ENCODE data around the gene MITF.

MITF gene

GRCh38 chr3:69741032-69741767, 1.9 kb downstream of the MITF start:
- peak; percentile 37 for DNase-seq

GRCh38 chr3:69742391-69742790, 3.1 kb downstream of the MITF start:
- no peak overlapping the region for H2BK5ac ChIP-seq (ENCODE audit: low read depth, low read length, poor library complexity, severe bottlenecking)
- H3K4me2 ChIP-seq (ENCODE audit: low read length, poor library complexity, severe bottlenecking), result no peak overlapping the region
- DNase-seq, result no peak
- no peak overlapping the region for H4K8ac ChIP-seq (ENCODE audit: low read length)
- H3K18ac ChIP-seq (ENCODE audit: low read depth in 1 of 2, low read length in 2 of 2), result no peak overlapping the region
- H2AK5ac ChIP-seq (ENCODE audit: low read length, severe bottlenecking), result no peak overlapping the region
- no peak overlapping the region for H2BK15ac ChIP-seq (ENCODE audit: low read depth, poor library complexity, severe bottlenecking)
- no peak overlapping the region for H3K23ac ChIP-seq (ENCODE audit: low read length in 2 of 2)
- H3K79me1 ChIP-seq (replicated peaks; ENCODE audit: low read length, poor library complexity, severe bottlenecking), result peaks cover 42% of the 10 kb centered on the region
- H3K4ac ChIP-seq (ENCODE audit: low read depth in 1 of 2, low read length in 2 of 2), result no peak overlapping the region
- no peaks in the 10 kb centered on the region for H3K27me3 ChIP-seq (ENCODE audit: control insufficient read depth in 1 of 2, insufficient read depth in 1 of 2, low read length in 2 of 2)
- no peak overlapping the region for H3K14ac ChIP-seq (ENCODE audit: low read length in 2 of 2)
- WGBS, result no CpG with 5 or more reads among the region's 2 CpGs
- peak overlapping the region; percentile 28 for H4K91ac ChIP-seq (ENCODE audit: low read length)
- no peaks in the 10 kb centered on the region for H3K36me3 ChIP-seq (ENCODE audit: control insufficient read depth in 1 of 2, insufficient read depth in 2 of 2, low read depth in 1 of 2, low read length in 2 of 2)
- H2BK12ac ChIP-seq (ENCODE audit: low read length in 2 of 2), result peak overlapping the region in 1 of 2 experiments; percentile 49
- H3K9ac ChIP-seq (ENCODE audit: low read length), result no peak overlapping the region
- no peaks in the 10 kb centered on the region for H3K9me3 ChIP-seq (ENCODE audit: control insufficient read depth, low read length)
- no peak overlapping the region for H3K4me3 ChIP-seq (ENCODE audit: insufficient read depth in 1 of 2, low read depth in 1 of 2, low read length in 2 of 2)
- no peak overlapping the region for H3K27ac ChIP-seq (ENCODE audit: low read length, poor library complexity, severe bottlenecking)
- H2AFZ ChIP-seq (ENCODE audit: low read depth, low read length), result no peak overlapping the region
- no peak overlapping the region for H2BK120ac ChIP-seq (ENCODE audit: low read depth, low read length)
- H3K4me1 ChIP-seq (ENCODE audit: control insufficient read depth, insufficient read depth, low read depth, low read length), result peaks cover 10% of the 10 kb centered on the region

More at GRCh38 chr3:69741032-69741767, 1.9 kb downstream of the MITF start:
- Histone ChIP-seq H3K79me1 (replicated peaks; ENCODE audit: low read length, poor library complexity, severe bottlenecking) (peaks cover 35% of the 10 kb centered on the region), H3K27ac (ENCODE audit: low read length, poor library complexity, severe bottlenecking) (no peak overlapping the region), H3K14ac (ENCODE audit: low read length in 2 of 2) (no peak overlapping the region), H3K18ac (ENCODE audit: low read depth in 1 of 2, low read length in 2 of 2) (peak overlapping the region; percentile 66 to 79), H2AK5ac (ENCODE audit: low read length, severe bottlenecking) (peak overlapping the region; percentile 43), H4K91ac (ENCODE audit: low read length) (peak overlapping the region; percentile 54), H3K23ac (ENCODE audit: low read length in 2 of 2) (no peak overlapping the region), H2BK5ac (ENCODE audit: low read depth, low read length, poor library complexity, severe bottlenecking) (no peak overlapping the region), H3K4me1 (ENCODE audit: control insufficient read depth, insufficient read depth, low read depth, low read length) (peaks cover 10% of the 10 kb centered on the region), H3K9ac (ENCODE audit: low read length) (peak overlapping the region; percentile 87), H2BK120ac (ENCODE audit: low read depth, low read length) (no peak overlapping the region), H2BK12ac (ENCODE audit: low read length in 2 of 2) (peak overlapping the region in 1 of 2 experiments; percentile 24), H3K4me2 (ENCODE audit: low read length, poor library complexity, severe bottlenecking) (peak overlapping the region; percentile 88), H3K36me3 (ENCODE audit: control insufficient read depth in 1 of 2, insufficient read depth in 2 of 2, low read depth in 1 of 2, low read length in 2 of 2) (no peaks in the 10 kb centered on the region), H2BK15ac (ENCODE audit: low read depth, poor library complexity, severe bottlenecking) (no peak overlapping the region), H3K4me3 (ENCODE audit: insufficient read depth in 1 of 2, low read depth in 1 of 2, low read length in 2 of 2) (peak overlapping the region in 1 of 2 experiments; percentile 93), H3K9me3 (ENCODE audit: control insufficient read depth, low read length) (no peaks in the 10 kb centered on the region), H3K4ac (ENCODE audit: low read depth in 1 of 2, low read length in 2 of 2) (peak overlapping the region in 1 of 2 experiments; percentile 79), H4K8ac (ENCODE audit: low read length) (peak overlapping the region; percentile 90), H3K27me3 (ENCODE audit: control insufficient read depth in 1 of 2, insufficient read depth in 1 of 2, low read length in 2 of 2) (no peaks in the 10 kb centered on the region), H2AFZ (ENCODE audit: low read depth, low read length) (no peak overlapping the region)
- WGBS, result 72% methylated on average over 13 of the region's 13 CpGs

- no peak overlapping the region for H2BK5ac ChIP-seq (ENCODE audit: low read depth, low read length, poor library complexity, severe bottlenecking)
- no peak overlapping the region for H2AK5ac ChIP-seq (ENCODE audit: low read length, severe bottlenecking)
- H4K91ac ChIP-seq (ENCODE audit: low read length), result no peak overlapping the region
- H3K27ac ChIP-seq (ENCODE audit: low read length, poor library complexity, severe bottlenecking), result no peak overlapping the region
- no peak overlapping the region for H3K4ac ChIP-seq (ENCODE audit: low read depth in 1 of 2, low read length in 2 of 2)
- peaks cover 45% of the 10 kb centered on the region for H3K79me1 ChIP-seq (replicated peaks; ENCODE audit: low read length, poor library complexity, severe bottlenecking)
- no peaks in the 10 kb centered on the region for H3K27me3 ChIP-seq (ENCODE audit: control insufficient read depth in 1 of 2, insufficient read depth in 1 of 2, low read length in 2 of 2)
- peaks cover 12% of the 10 kb centered on the region for H3K4me1 ChIP-seq (ENCODE audit: control insufficient read depth, insufficient read depth, low read depth, low read length)
- no peak overlapping the region for H2AFZ ChIP-seq (ENCODE audit: low read depth, low read length)
- H3K14ac ChIP-seq (ENCODE audit: low read length in 2 of 2), result no peak overlapping the region
- peak overlapping the region in 1 of 2 experiments; percentile 11 for H2BK12ac ChIP-seq (ENCODE audit: low read length in 2 of 2)
- WGBS, result 100% methylated on average over 6 of the region's 8 CpGs
- no peaks in the 10 kb centered on the region for H3K36me3 ChIP-seq (ENCODE audit: control insufficient read depth in 1 of 2, insufficient read depth in 2 of 2, low read depth in 1 of 2, low read length in 2 of 2)
- H2BK15ac ChIP-seq (ENCODE audit: low read depth, poor library complexity, severe bottlenecking), result no peak overlapping the region
- H3K23ac ChIP-seq (ENCODE audit: low read length in 2 of 2), result no peak overlapping the region
- H2BK120ac ChIP-seq (ENCODE audit: low read depth, low read length), result no peak overlapping the region
- H3K4me3 ChIP-seq (ENCODE audit: insufficient read depth in 1 of 2, low read depth in 1 of 2, low read length in 2 of 2), result no peak overlapping the region
- H3K9me3 ChIP-seq (ENCODE audit: control insufficient read depth, low read length), result no peaks in the 10 kb centered on the region
- H3K9ac ChIP-seq (ENCODE audit: low read length), result no peak overlapping the region
- no peak overlapping the region for H4K8ac ChIP-seq (ENCODE audit: low read length)
- DNase-seq, result no peak
- H3K18ac ChIP-seq (ENCODE audit: low read depth in 1 of 2, low read length in 2 of 2), result no peak overlapping the region
- H3K4me2 ChIP-seq (ENCODE audit: low read length, poor library complexity, severe bottlenecking), result no peak overlapping the region
Measured at GRCh38 chr3:69743975-69744906, 5.0 kb downstream of the MITF start.

GRCh38 chr3:69745505-69745904, 6.2 kb downstream of the MITF start:
- H3K9me3 ChIP-seq (ENCODE audit: control insufficient read depth, low read length), result no peaks in the 10 kb centered on the region
- H3K27ac ChIP-seq (ENCODE audit: low read length, poor library complexity, severe bottlenecking), result no peak overlapping the region
- H3K4me2 ChIP-seq (ENCODE audit: low read length, poor library complexity, severe bottlenecking), result no peak overlapping the region
- H2BK12ac ChIP-seq (ENCODE audit: low read length in 2 of 2), result peak overlapping the region in 1 of 2 experiments; percentile 99
- H4K91ac ChIP-seq (ENCODE audit: low read length), result no peak overlapping the region
- H3K4ac ChIP-seq (ENCODE audit: low read depth in 1 of 2, low read length in 2 of 2), result no peak overlapping the region
- H2BK5ac ChIP-seq (ENCODE audit: low read depth, low read length, poor library complexity, severe bottlenecking), result no peak overlapping the region
- H2AK5ac ChIP-seq (ENCODE audit: low read length, severe bottlenecking), result no peak overlapping the region
- H3K27me3 ChIP-seq (ENCODE audit: control insufficient read depth in 1 of 2, insufficient read depth in 1 of 2, low read length in 2 of 2), result no peaks in the 10 kb centered on the region
- peaks cover 39% of the 10 kb centered on the region for H3K79me1 ChIP-seq (replicated peaks; ENCODE audit: low read length, poor library complexity, severe bottlenecking)
- peak overlapping the region; percentile 79 for H3K9ac ChIP-seq (ENCODE audit: low read length)
- 91% methylated on average over 1 of the region's 2 CpGs for WGBS
- H4K8ac ChIP-seq (ENCODE audit: low read length), result no peak overlapping the region
- no peak overlapping the region for H3K23ac ChIP-seq (ENCODE audit: low read length in 2 of 2)
- H3K36me3 ChIP-seq (ENCODE audit: control insufficient read depth in 1 of 2, insufficient read depth in 2 of 2, low read depth in 1 of 2, low read length in 2 of 2), result no peaks in the 10 kb centered on the region
- peak overlapping the region in 1 of 2 experiments; percentile 57 for H3K4me3 ChIP-seq (ENCODE audit: insufficient read depth in 1 of 2, low read depth in 1 of 2, low read length in 2 of 2)
- no peak for DNase-seq
- H3K18ac ChIP-seq (ENCODE audit: low read depth in 1 of 2, low read length in 2 of 2), result peak overlapping the region; percentile 72 to 88
- no peak overlapping the region for H2BK15ac ChIP-seq (ENCODE audit: low read depth, poor library complexity, severe bottlenecking)
- H2AFZ ChIP-seq (ENCODE audit: low read depth, low read length), result no peak overlapping the region
- peaks cover 10% of the 10 kb centered on the region for H3K4me1 ChIP-seq (ENCODE audit: control insufficient read depth, insufficient read depth, low read depth, low read length)
- no peak overlapping the region for H3K14ac ChIP-seq (ENCODE audit: low read length in 2 of 2)
- no peak overlapping the region for H2BK120ac ChIP-seq (ENCODE audit: low read depth, low read length)
